WI38 (cell line): Measurements from ENCODE around the gene GDAP2.

ENCODE experiments used
- H3K4me3 ChIP-seq: 2 replicates; pipeline ENCODE4 v1.5.1; 2011; ENCODE audit warnings: low read depth, mild to moderate bottlenecking, control low read depth, low read length
- CTCF ChIP-seq: IDR thresholded peaks from 2 replicates; pipeline ENCODE4 v1.5.1; 2012; ENCODE audit warnings: low read depth, mild to moderate bottlenecking, control low read depth, low read length

Gene GDAP2

DNA sequence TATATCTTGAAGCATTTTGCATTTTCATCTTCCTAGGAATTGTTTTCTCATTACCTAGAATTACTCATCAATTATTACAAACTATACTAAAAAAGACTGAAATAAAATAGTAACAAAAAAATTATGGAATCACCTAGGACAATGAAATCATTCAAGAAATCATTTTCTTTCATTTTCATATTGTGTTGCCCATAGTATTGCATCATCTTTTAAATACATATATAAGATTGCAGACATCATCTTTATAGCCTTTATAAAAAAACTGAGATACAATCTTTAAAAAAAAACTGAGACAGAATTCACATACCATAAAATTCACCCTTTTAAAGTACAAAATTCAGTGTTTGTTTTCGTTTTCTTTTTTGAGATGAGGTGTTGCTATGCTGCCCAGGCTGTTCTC, 29.6 kb downstream of the GDAP2 start:
- H3K4me3 ChIP-seq, result no peak overlapping the region
- no peak for TF ChIP-seq CTCF

GRCh38 chr1:117897551-117897950, 31.9 kb downstream of the GDAP2 start:
- H3K4me3 ChIP-seq, result no peak overlapping the region
- no peak for TF ChIP-seq CTCF

DNA sequence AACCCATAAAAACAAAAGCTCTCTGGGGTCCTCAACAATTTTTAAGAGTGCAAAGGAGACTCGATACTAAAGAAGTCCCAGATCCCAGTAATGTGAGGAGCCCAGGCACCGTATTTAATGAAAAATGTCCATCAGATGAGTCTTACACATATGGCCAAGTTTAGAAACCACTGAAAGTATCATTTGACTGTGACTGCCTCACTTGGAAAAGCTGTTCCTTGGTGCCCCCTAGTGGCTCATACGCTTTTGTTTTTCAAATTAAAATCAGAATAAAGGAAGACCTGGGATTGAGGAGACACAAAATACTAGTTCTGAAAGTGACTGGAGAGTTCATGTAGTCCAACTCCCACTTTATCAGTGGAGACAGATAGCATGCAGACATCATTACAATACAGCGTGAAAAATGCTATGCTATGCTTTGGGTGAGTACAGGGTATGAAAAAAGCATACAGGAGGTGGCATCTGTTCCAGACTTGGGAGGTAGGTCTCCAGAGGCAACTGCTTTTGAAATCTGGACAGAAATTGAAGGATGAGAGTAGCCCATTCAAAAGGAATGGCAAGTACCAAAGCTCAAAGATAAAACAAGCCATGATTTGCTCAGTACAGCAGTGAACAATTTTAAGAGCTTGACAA, 33.8 kb downstream of the GDAP2 start:
- H3K4me3 ChIP-seq, result no peak overlapping the region
- TF ChIP-seq CTCF, result peak; percentile 39; the same call in 1 of the 2 replicates

GRCh38 chr1:117894078-117894477, 35.3 kb downstream of the GDAP2 start:
- TF ChIP-seq CTCF, result no peak

DNA sequence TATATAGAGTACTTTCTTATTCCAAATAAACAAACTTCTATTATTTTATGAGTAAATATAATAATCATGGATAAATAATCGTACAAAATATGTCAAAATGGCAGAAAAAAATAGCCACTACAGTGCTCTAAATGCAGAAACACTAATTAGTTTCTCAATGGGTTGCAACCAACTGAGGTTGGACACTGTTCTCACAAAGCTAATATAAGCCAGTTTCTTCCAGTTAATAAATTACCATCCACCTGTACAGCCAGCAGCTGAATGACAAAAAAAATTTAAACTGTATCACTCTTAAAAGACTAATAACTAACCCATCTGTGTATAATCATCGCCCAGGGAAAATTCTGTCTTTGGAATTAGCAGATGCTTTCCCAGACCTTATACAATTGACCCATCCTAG, 36.9 kb downstream of the GDAP2 start:
- no peak overlapping the region for H3K4me3 ChIP-seq
- no peak for TF ChIP-seq CTCF

More at GRCh38 chr1:117894078-117894477, 35.3 kb downstream of the GDAP2 start:
- H3K4me3 ChIP-seq, result no peak overlapping the region

GRCh38 chr1:117890452-117890851, 39.0 kb downstream of the GDAP2 start:
- TF ChIP-seq CTCF, result no peak
- H3K4me3 ChIP-seq, result no peak overlapping the region

DNA sequence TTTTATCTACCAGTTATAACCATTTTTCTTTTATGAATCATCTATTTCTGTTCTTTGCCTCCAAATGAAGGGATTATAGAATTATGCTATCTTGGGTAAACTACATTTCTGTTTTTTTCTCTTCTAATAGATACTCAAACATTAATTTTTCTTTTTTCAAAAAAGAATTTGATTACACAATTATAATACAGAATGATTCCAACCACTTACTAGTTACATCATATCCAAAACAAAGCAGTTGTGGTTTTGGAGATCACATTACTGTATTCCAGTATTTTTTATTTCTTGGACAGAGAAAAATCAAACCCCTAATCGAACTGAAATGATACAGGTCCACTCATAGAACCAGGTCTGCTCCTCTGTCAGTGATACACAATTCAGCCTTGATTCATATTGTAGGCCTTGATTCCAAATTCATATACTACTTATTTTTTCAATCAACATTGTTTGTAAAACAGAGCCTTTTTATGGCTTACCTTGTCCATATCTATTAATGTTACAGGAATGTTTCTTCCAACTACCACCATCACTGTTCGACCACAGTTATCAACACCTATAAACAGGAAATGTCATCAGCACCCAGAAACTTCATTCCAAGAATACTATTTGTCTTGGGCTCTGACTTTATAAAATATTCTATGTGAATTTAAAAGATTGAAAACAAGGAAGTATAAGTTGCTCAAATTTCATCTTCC, 43.2 kb downstream of the GDAP2 start:
- no peak overlapping the region for H3K4me3 ChIP-seq
- no peak for TF ChIP-seq CTCF
